NCI-H345 treated with DMSO at 0.1 percent for 48 hours (cell line): ENCODE data around the gene ZNHIT1.
"Not testable (repeated sequence)": the region's sequence is repeated elsewhere in the genome, so short reads cannot be mapped to it uniquely, and the experiment has no call there.

Experiments
- DNase-seq: peaks from one replicate; lab custom pipeline; 2025; ENCODE audit not compliant: unreplicated experiment; lab: John Stamatoyannopoulos, UW

ZNHIT1 gene

DNA sequence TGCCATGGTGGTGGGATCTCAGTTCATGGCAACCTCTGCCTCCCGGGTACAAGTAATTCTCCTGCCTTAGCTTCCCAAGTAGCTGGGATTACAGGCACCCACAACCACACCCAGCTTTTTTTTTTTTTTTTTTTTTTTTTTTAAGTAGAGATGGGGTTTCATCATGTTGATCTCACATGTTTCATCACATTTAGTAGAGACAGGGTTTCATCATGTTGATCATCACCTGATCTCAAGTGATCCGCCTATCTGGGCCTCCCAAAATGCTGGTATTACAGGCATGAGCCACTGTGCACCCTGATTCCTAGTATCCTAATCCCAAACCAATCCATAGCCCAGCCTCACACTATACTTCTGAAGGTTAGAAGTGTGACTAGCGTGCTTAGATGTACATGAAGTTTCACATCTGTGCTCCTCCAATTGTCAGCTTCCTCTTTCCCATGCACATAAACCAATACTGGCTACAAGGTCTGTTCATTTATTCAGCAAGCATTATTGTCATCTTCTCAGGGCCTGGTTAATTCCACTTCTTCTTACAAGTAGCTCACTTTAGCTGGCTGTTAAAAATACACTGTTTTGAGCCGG is 31.0 kb upstream of the ZNHIT1 start:
- DNase-seq = no peak

DNA sequence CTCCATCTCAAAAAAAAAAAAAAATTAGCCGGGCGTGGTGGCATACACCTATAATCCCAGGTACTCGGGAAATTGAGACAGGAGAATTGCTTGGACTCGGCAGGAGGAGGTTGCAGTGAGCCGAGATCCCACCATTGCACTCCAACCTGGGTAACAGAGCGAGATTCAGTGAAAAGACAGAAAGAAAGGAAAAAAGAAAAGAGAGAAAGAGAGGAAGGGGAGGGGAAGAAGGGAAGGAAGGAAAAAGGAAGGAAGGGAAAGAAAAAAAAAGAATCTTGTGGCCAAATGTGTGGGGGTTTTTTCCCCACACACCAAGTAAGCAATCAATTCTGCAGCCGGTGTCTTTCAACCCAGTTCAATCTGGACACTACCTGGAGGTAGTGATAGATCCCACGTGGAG is 28.9 kb upstream of the ZNHIT1 start:
- no peak for DNase-seq

DNA sequence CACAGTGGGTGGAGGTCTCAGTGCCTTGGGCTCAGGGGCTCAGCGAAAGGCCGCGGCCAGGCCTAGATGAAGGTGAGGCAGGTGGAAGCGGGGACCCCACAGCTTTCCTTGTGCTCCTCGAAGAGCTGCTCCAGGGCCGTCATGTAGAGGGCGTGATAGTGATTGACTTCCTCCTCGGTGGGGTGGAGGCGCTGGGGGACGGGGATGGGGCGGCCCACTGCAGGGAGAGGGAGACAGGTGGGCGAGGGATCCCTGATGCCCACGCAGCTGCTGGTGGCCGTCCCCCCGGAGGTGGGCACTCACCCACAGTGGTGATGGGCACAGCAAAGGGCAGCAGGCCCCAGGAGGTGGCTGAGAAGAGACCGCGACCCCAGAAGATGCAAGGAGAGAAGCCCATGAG is 22.1 kb upstream of the ZNHIT1 start:
- no peak for DNase-seq

GRCh38 chr7:101197991-101198390 is 20.0 kb upstream of the ZNHIT1 start:
- no peak for DNase-seq

GRCh38 chr7:101198476-101198875 is 19.5 kb upstream of the ZNHIT1 start:
- DNase-seq = no peak

- DNase-seq = not testable (repeated sequence)
Observed at GRCh38 chr7:101199522-101199921, 18.4 kb upstream of the ZNHIT1 start.

DNA sequence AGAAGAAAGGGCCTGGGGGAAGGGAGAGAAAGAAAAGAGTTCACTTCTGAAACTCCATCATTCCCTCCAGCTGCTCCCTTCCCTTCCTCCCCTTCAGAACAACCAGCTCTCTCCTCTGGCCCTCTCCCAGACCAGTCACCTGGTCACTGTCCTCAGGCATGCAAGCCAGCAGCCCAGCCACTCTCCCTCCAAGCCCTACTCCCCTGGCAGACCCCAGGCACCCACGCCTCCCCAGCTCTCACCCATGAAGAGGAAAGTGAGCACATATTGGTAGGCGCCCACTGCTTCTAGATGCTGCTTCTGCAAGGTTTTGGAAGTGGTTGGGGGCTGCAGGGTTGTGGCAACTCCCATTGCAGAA is 17.5 kb upstream of the ZNHIT1 start:
- no peak for DNase-seq

- DNase-seq = no peak
Observed at GRCh38 chr7:101200862-101201599, 16.9 kb upstream of the ZNHIT1 start, which contains the start of gene MOGAT3. TSS of gene MOGAT3 (minus strand) at chr7:101201036. CDS start at chr7:101200854, 182 bp downstream.

GRCh38 chr7:101201695-101202602 is 16.0 kb upstream of the ZNHIT1 start:
- DNase-seq = no peak

DNA sequence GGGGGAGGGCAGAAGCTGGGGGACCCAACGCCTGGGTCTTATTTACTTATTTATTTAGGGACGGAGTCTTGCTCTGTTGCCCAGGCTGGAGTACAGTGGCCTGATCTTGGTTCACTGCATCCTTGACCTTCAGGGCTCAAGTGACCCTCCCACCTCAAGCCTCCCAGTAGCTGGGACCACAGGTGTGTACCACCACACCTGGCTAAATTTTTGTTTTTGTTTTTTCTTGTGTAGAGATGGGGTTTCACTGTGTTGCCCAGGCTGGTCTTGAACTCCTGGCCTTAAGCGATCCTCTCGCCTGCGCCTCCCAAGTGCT is 15.4 kb upstream of the ZNHIT1 start:
- no peak for DNase-seq

- DNase-seq = not testable (repeated sequence)
Observed at GRCh38 chr7:101203740-101204738, 13.9 kb upstream of the ZNHIT1 start.

DNA sequence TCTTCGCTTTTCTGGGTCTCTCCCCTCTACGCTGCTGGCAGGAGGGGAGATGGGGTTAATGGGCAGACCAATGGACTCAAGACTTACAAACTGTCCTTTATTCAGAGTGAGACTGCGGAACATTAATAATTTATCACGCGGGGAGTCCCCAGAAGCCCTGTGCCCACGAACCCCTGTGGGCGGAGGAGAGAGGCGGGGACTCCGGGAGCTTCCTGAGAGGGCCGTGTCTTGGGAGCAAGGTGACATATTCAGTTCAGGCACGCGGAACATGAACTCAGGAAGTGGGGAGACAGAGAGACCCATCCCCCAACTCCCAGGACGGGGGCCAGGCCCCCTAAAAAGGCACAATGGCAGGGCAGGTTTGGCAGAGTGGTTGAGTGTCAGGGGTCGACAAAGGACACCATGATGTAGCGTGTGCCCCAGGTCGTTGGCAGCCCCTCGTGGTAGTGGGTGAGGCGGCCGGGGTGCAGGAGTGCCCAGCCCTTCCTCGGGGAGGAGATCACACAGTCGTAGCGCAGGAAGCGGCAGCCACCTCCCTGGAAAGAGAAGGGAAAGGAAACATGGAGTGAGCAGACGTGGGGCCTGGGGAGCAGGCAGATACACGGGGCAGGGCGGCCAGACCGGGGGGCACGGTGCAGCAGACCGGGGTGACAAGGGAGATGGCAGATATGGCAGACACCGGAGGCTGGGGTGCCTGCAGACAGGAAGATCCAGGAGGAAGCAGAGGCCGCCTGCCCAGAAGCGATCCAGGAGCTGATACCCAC is 11.9 kb upstream of the ZNHIT1 start:
- no peak for DNase-seq

- DNase-seq = no peak
Observed at GRCh38 chr7:101206665-101207042, 11.3 kb upstream of the ZNHIT1 start.

DNA sequence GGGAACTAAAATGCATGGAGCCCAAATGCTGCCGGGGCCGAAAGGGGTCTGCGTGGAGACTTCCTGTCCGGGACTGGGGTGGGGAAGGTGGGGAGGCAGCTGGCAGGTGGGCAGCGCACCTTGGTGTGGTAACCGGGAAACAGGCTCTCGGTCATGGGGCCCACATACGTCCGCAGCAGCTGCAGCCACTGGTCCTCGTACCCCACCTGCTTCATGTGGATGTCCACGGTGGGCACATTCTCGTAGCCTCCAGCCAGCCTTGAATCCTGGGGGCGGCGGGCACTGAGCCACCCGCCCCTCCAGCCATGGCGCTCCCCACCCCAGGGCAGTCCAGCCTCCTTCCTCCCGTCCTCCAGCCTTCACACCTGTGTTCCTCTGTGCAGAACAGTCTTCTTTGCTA is 10.5 kb upstream of the ZNHIT1 start:
- no peak for DNase-seq

GRCh38 chr7:101208794-101209193 is 9.2 kb upstream of the ZNHIT1 start:
- DNase-seq = no peak

DNA sequence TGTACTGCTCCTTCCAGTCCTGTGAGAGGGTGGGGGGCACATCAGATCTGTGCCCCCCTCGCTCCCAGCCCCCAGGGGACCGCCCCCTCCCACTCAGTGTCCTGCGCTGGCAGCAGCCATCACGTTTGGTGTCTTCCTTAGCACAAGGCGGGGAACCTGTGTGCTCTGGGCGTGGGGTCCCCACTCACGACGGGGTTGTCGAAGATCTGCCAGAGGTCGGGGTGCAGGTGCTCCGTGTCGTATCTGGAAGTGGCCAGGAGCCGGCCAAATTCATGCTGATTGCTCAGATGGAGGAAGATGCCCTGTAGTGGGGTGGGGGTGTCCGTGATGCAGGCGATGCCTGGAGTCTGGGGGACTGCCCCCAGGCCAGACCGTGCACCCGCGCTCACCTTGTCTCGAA is 7.8 kb upstream of the ZNHIT1 start:
- no peak for DNase-seq

DNA sequence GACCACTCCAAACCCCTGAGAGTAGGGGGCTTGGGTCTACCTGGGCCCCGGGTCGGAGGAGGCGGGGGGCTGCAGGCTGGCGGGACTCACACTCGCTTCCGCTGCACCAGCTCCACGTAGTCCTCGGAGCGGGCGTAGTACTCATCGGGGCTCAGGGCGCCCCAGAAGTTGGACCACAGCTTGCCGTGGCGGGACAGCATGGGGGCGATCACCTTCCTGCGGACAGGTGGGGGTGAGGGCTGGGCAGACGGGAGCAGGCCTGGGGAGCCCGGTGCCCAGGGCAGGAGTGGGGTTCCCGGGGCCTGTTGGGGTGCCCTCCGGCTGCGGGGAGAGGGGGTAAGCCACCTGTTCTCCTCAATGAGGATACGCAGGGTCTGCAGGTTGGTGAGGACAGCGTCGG is 6.5 kb upstream of the ZNHIT1 start:
- DNase-seq = no peak

DNA sequence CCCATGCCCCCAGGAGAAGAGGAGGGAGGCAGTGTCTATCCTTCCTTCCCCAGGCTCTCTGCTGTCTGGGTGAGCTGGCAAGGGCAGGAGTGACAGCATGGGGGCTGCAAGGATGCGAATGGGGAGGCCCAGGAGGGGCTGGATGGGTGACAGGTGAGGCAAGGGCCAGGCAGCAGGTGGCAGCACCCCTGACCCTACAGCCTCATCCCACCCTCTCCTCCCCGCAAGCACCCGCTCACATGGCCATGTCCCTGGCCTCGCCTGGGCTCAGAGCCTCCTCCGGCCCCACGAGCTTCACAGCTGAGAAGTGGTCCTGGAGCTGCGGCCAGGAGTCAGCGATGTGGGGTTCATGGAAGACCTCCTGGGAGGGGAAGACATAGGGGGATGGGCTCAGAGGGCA is 6.0 kb upstream of the ZNHIT1 start:
- DNase-seq = no peak

GRCh38 chr7:101216001-101216859 is 1.7 kb upstream of the ZNHIT1 start:
- no peak for DNase-seq
